HUDEP-2 (cell line): ENCODE results near the gene SYT7.
"Not testable (repeated sequence)": the region's sequence is repeated elsewhere in the genome, so short reads cannot be mapped to it uniquely, and the experiment has no call there.

Experiments
- DNase-seq, 76 experiments: peaks; one replicate each; lab custom pipeline; 2025; ENCODE audit not compliant: unreplicated experiment in 76 of 76; lab: John Stamatoyannopoulos, UW

The SYT7 gene

GRCh38 chr11:61482513-61482912 is 98.4 kb downstream of the SYT7 start:
- peak in 30 of 76 experiments; percentile 2 to 59 (median 18) for DNase-seq

GRCh38 chr11:61481806-61482205 is 99.1 kb downstream of the SYT7 start:
- DNase-seq = no peak

GRCh38 chr11:61480994-61481335 is 99.9 kb downstream of the SYT7 start:
- DNase-seq = no peak

GRCh38 chr11:61480261-61480993 is 100.4 kb downstream of the SYT7 start:
- no peak for DNase-seq

- DNase-seq = not testable (repeated sequence)
Observed at GRCh38 chr11:61479360-61480058, 101.4 kb downstream of the SYT7 start.

GRCh38 chr11:61477727-61478148 is 103.1 kb downstream of the SYT7 start:
- peak in 20 of 76 experiments; percentile 4 to 48 (median 18) for DNase-seq

- DNase-seq = no peak
Observed at GRCh38 chr11:61477126-61477525, 103.8 kb downstream of the SYT7 start.

GRCh38 chr11:61476371-61476770 is 104.5 kb downstream of the SYT7 start:
- DNase-seq = no peak

- DNase-seq = no peak
Observed at GRCh38 chr11:61475433-61475832, 105.4 kb downstream of the SYT7 start.

GRCh38 chr11:61474013-61474643 is 106.7 kb downstream of the SYT7 start:
- no peak for DNase-seq

- DNase-seq = peak in 31 of 76 experiments; percentile 4 to 54 (median 19)
Observed at GRCh38 chr11:61473370-61474012, 107.4 kb downstream of the SYT7 start.

GRCh38 chr11:61472868-61473267 is 108.0 kb downstream of the SYT7 start:
- no peak for DNase-seq

GRCh38 chr11:61472282-61472681 is 108.6 kb downstream of the SYT7 start:
- no peak for DNase-seq

GRCh38 chr11:61468002-61468401 is 112.9 kb downstream of the SYT7 start:
- DNase-seq = no peak

- not testable (repeated sequence) for DNase-seq
Observed at GRCh38 chr11:61467602-61468001, 113.3 kb downstream of the SYT7 start.
